ENCODE data around the gene FRMD4A.

DNA sequence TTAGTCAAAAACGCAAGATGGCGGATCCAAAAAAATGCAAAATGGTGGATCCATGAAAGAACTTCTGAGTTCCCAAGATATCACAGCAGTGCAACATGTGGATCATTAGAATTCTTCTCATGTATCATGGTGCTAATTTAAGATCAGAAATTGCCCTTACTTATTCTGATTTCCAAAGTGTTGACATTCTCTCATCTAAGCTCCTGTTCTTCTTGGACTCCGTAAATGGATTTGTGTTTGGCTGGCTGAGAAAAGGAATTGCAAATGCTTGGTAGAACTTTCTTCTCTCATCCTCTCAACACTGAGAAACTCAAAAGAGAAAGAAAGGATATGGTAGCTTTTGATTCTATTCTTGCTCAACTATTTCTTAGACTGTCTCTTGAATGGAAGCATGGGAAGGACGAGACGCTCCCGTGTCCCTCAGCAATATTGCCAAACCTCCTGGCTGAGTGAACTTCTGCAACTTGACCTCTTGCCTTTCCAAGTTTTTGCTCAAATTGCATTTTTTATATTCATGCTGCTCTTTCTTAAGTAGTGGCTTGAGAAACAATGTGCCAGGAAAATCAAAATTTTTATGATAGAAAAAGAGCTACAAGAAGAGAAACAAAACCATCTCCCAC is 44.7 kb downstream of the FRMD4A start:
- TF ChIP-seq, protein P1, sequence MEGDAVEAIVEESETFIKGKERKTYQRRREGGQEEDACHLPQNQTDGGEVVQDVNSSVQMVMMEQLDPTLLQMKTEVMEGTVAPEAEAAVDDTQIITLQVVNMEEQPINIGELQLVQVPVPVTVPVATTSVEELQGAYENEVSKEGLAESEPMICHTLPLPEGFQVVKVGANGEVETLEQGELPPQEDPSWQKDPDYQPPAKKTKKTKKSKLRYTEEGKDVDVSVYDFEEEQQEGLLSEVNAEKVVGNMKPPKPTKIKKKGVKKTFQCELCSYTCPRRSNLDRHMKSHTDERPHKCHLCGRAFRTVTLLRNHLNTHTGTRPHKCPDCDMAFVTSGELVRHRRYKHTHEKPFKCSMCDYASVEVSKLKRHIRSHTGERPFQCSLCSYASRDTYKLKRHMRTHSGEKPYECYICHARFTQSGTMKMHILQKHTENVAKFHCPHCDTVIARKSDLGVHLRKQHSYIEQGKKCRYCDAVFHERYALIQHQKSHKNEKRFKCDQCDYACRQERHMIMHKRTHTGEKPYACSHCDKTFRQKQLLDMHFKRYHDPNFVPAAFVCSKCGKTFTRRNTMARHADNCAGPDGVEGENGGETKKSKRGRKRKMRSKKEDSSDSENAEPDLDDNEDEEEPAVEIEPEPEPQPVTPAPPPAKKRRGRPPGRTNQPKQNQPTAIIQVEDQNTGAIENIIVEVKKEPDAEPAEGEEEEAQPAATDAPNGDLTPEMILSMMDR (IDR thresholded peaks at IDR 0.05), result no peak
- TF ChIP-seq POLR2A (IDR thresholded peaks at IDR 0.05), result no peak

Measured in heart left ventricle (tissue), 13 donors.